IMR-90 (cell line): ENCODE results near the gene DCC. TPM values are rescaled to one million over a fixed set of nuclear protein-coding genes. Genes with fewer than 3 reads are reported as not detected.

Experiments
- ATAC-seq: fragments of 200-7000 bp; cut with Tn5 transposase; 2 replicates; pipeline ENCODE4 v1.9.1; 2020; ENCODE audit warnings: low read depth, mild to moderate bottlenecking, moderate library complexity
- BruUV-seq: library from RNA; stranded (reverse); fragments of 400-500 nt; replicated peaks from 2 replicates; lab custom pipeline; 2021; lab: Mats Ljungman, UMichigan
- CTCF ChIA-PET: fragments of 300-600 bp; formaldehyde crosslinking; extraction: SDS; loops from one replicate; lab custom pipeline; 2021; ENCODE audit warnings: antibody characterized with exemption; lab: Yijun Ruan, JAX
- POLR2A ChIA-PET: fragments of 300-600 bp; sonication (Branson Sonifier 250); formaldehyde crosslinking; loops from one replicate; lab custom pipeline; 2022; ENCODE audit warnings: antibody characterized with exemption; ENCODE audit not compliant: unreplicated experiment; lab: Charles Lee
- DNase-seq: peaks from one replicate; pipeline ENCODE4 v3.0.0; 2013
- H2AFZ ChIP-seq: replicated peaks from 2 replicates; pipeline ENCODE3; 2013; ENCODE audit warnings: low read length, mild to moderate bottlenecking; ENCODE audit not compliant: poor library complexity
- H2AK5ac ChIP-seq: 2 replicates; pipeline ENCODE4 v1.6.1; 2013; ENCODE audit warnings: low read depth, low read length, inconsistent platforms
- H2AK9ac ChIP-seq: replicated peaks from 2 replicates; pipeline ENCODE3; 2013; ENCODE audit warnings: mild to moderate bottlenecking, low read depth, low read length, moderate library complexity; ENCODE audit not compliant: poor library complexity
- H2BK120ac ChIP-seq: 2 replicates; pipeline ENCODE4 v1.6.1; 2013; ENCODE audit warnings: low read depth, low read length, inconsistent platforms
- H2BK15ac ChIP-seq: 3 replicates; pipeline ENCODE4 v1.6.1; 2013; ENCODE audit warnings: low read depth, low read length, inconsistent platforms
- H2BK20ac ChIP-seq: 2 replicates; pipeline ENCODE4 v1.6.1; 2013; ENCODE audit warnings: low read depth, mild to moderate bottlenecking, inconsistent platforms, low read length, moderate library complexity
- H2BK5ac ChIP-seq: 2 replicates; pipeline ENCODE4 v1.6.1; 2013; ENCODE audit warnings: mild to moderate bottlenecking, low read depth, low read length, inconsistent platforms; ENCODE audit not compliant: poor library complexity, severe bottlenecking
- H3K14ac ChIP-seq: replicated peaks from 2 replicates; pipeline ENCODE4 v1.6.1; 2013; ENCODE audit warnings: low read depth, low read length, inconsistent platforms
- H3K18ac ChIP-seq: 2 replicates; pipeline ENCODE4 v1.6.1; 2013; ENCODE audit warnings: low read depth, low read length, control low read depth
- H3K23ac ChIP-seq: 2 replicates; pipeline ENCODE4 v1.6.1; 2013; ENCODE audit warnings: low read depth, low read length, inconsistent platforms
- H3K27ac ChIP-seq: 2 replicates; pipeline ENCODE4 v1.5.1; 2013; ENCODE audit warnings: mild to moderate bottlenecking, control low read depth, low read length; ENCODE audit not compliant: insufficient read depth
- H3K27me3 ChIP-seq: 2 replicates; pipeline ENCODE4 v1.6.1; 2013; ENCODE audit warnings: low read length; ENCODE audit not compliant: control insufficient read depth, insufficient read depth
- H3K36me3 ChIP-seq: 2 replicates; pipeline ENCODE4 v1.6.1; 2013; ENCODE audit warnings: low read length, mixed read lengths; ENCODE audit not compliant: control insufficient read depth, insufficient read depth
- H3K4ac ChIP-seq: 2 replicates; pipeline ENCODE4 v1.6.1; 2013; ENCODE audit warnings: low read depth, low read length, inconsistent platforms
- H3K4me1 ChIP-seq: 2 replicates; pipeline ENCODE4 v1.6.1; 2013; ENCODE audit warnings: low read length, mixed read lengths; ENCODE audit not compliant: control insufficient read depth, insufficient read depth
- H3K4me2 ChIP-seq: 2 replicates; pipeline ENCODE4 v1.6.1; 2013; ENCODE audit warnings: low read depth, mild to moderate bottlenecking, control low read depth, low read length, moderate library complexity
- H3K4me3 ChIP-seq: 2 replicates; pipeline ENCODE4 v1.5.1; 2013; ENCODE audit warnings: low read depth, mild to moderate bottlenecking, control low read depth, low read length, moderate library complexity; ENCODE audit not compliant: insufficient read depth
- H3K56ac ChIP-seq: 2 replicates; pipeline ENCODE4 v1.6.1; 2013; ENCODE audit warnings: low read length, inconsistent platforms; ENCODE audit not compliant: insufficient read depth; ENCODE audit errors: extremely low read depth
- H3K79me1 ChIP-seq, 2 experiments: 2 replicates each; pipeline ENCODE4 v1.6.1; 2013; ENCODE audit warnings: low read length in 2 of 2, inconsistent platforms in 1 of 2, low read depth in 1 of 2
- H3K9ac ChIP-seq: 2 replicates; pipeline ENCODE4 v1.6.1; 2013; ENCODE audit warnings: low read depth, low read length, control low read depth
- H3K9me1 ChIP-seq: 2 replicates; pipeline ENCODE4 v1.6.1; 2013; ENCODE audit warnings: low read length, inconsistent platforms; ENCODE audit not compliant: insufficient read depth
- H3K9me3 ChIP-seq: 2 replicates; pipeline ENCODE4 v1.6.1; 2013; ENCODE audit warnings: low read length; ENCODE audit not compliant: control insufficient read depth, insufficient read depth
- H4K20me1 ChIP-seq: 2 replicates; pipeline ENCODE4 v1.6.1; 2013; ENCODE audit warnings: low read length, inconsistent platforms; ENCODE audit not compliant: insufficient read depth
- H4K5ac ChIP-seq: 2 replicates; pipeline ENCODE4 v1.6.1; 2013; ENCODE audit warnings: mild to moderate bottlenecking, low read depth, low read length, control low read depth
- H4K8ac ChIP-seq, 2 experiments: 2 replicates each; pipeline ENCODE4 v1.6.1; 2013; ENCODE audit warnings: low read depth in 2 of 2, low read length in 2 of 2, control low read depth in 1 of 2, inconsistent platforms in 1 of 2
- H4K91ac ChIP-seq: 2 replicates; pipeline ENCODE4 v1.6.1; 2013; ENCODE audit warnings: low read depth, low read length, inconsistent platforms; ENCODE audit not compliant: insufficient read depth
- BHLHE40 ChIP-seq: fragments of 150-350 bp; IDR thresholded peaks from 2 replicates; pipeline ENCODE4 v1.6.1; 2016; ENCODE audit warnings: mild to moderate bottlenecking, low read depth, low read length
- CEBPB ChIP-seq: IDR thresholded peaks from 2 replicates; pipeline ENCODE4 v1.6.1; 2012; ENCODE audit warnings: low read depth, low read length, improper control_type of control experiment
- CHD1 ChIP-seq: IDR thresholded peaks from 2 replicates; pipeline ENCODE4 v1.6.1; 2012; ENCODE audit warnings: low read depth, low read length, improper control_type of control experiment
- CTCF ChIP-seq: conservative IDR thresholded peaks from 2 replicates; pipeline ENCODE4 v1.5.1; 2012; ENCODE audit warnings: mild to moderate bottlenecking, low read depth, low read length, improper control_type of control experiment
- FOS ChIP-seq: fragments of 150-350 bp; IDR thresholded peaks from 2 replicates; pipeline ENCODE4 v1.6.1; 2016; ENCODE audit warnings: low read depth, low read length
- MAFK ChIP-seq: IDR thresholded peaks from 2 replicates; pipeline ENCODE4 v1.6.1; 2012; ENCODE audit warnings: low read depth, low read length, improper control_type of control experiment
- MAZ ChIP-seq: IDR thresholded peaks from 2 replicates; pipeline ENCODE4 v1.6.1; 2012; ENCODE audit warnings: low read depth, mild to moderate bottlenecking, low read length, improper control_type of control experiment, moderate library complexity, borderline replicate concordance
- MXI1 ChIP-seq: IDR thresholded peaks from 2 replicates; pipeline ENCODE4 v1.6.1; 2012; ENCODE audit warnings: low read depth, mild to moderate bottlenecking, low read length, moderate library complexity, borderline replicate concordance
- NFE2L2 ChIP-seq: fragments of 150-350 bp; IDR thresholded peaks from 2 replicates; pipeline ENCODE4 v1.6.1; 2016; ENCODE audit warnings: low read depth, mild to moderate bottlenecking, low read length
- POLR2A ChIP-seq: IDR thresholded peaks from 2 replicates; pipeline ENCODE4 v1.6.1; 2012; ENCODE audit warnings: mild to moderate bottlenecking, low read depth, low read length
- RAD21 ChIP-seq: IDR thresholded peaks from 2 replicates; pipeline ENCODE4 v1.6.1; 2012; ENCODE audit warnings: low read length, improper control_type of control experiment
- RCOR1 ChIP-seq: IDR thresholded peaks from 2 replicates; pipeline ENCODE4 v1.6.1; 2012; ENCODE audit warnings: mild to moderate bottlenecking, low read length, improper control_type of control experiment; ENCODE audit not compliant: insufficient replicate concordance
- RFX5 ChIP-seq: IDR thresholded peaks from 2 replicates; pipeline ENCODE4 v1.8.0; 2012; ENCODE audit warnings: low read depth, mild to moderate bottlenecking, low read length, moderate library complexity
- SMC3 ChIP-seq: fragments of 150-350 bp; IDR thresholded peaks from 2 replicates; pipeline ENCODE4 v1.6.1; 2016; ENCODE audit warnings: low read depth, mild to moderate bottlenecking, antibody characterized with exemption, low read length, moderate library complexity
- WGBS, 2 experiments: methylation state at CpG; one replicate each; pipeline versions ENCODE4 v1.1.5 to v1.1.7; 2013; ENCODE audit warnings: missing lambda C conversion rate in 2 of 2; ENCODE audit not compliant: insufficient read length in 1 of 2; ENCODE audit errors: extremely low coverage in 2 of 2; 5-methylcytosine and 5-hydroxymethylcytosine counted together
- dilution Hi-C: fragments of 300-500 bp; cut with HindIII; formaldehyde crosslinking; loops from one replicate; pipeline ENCODE4 v1.14.3; 2018; ENCODE audit warnings: low sequenced_read_pairs; ENCODE audit not compliant: unreplicated experiment
- in situ Hi-C: fragments of 300-500 bp; cut with MboI; formaldehyde crosslinking; loops from 3 replicates; pipeline ENCODE4 v1.14.3; 2019; ENCODE audit warnings: low sequenced_read_pairs, inconsistent platforms, mixed read lengths
- intact Hi-C: fragments of 100-400 bp; cut with micrococcal nuclease; formaldehyde crosslinking; loops from 2 replicates; pipeline ENCODE4 v1.10.0; 2022
- polyA plus RNA-seq, 3 experiments: library from polyadenylated mRNA; depleted of rRNA; stranded (reverse); fragments of >200 nt; gene quantifications; 2 replicates each; pipeline ENCODE4 v1.2.3, GENCODE V29; 2012; ENCODE audit warnings: low replicate concordance in 1 of 3
- total RNA-seq: library from RNA; depleted of rRNA; stranded (reverse); fragments of >200 nt; gene quantifications from 2 replicates; pipeline ENCODE4 v1.2.3, GENCODE V29; 2012

Gene DCC
- total and polyA plus RNA-seq, 2 of the 4 experiments (the other 2 are of a cell fraction), result 0.31 to 0.54 TPM

GRCh38 chr18:52824126-52824525 lies 484.1 kb downstream of the DCC start:
- no peak overlapping the region for H2BK15ac ChIP-seq
- no peaks in the 10 kb centered on the region for H4K20me1 ChIP-seq
- no peak overlapping the region for H3K4me3 ChIP-seq
- no peak overlapping the region for H3K56ac ChIP-seq
- intact Hi-C loops, result no loop called here
- dilution Hi-C loops, result no loop called here
- no peak overlapping the region for H4K91ac ChIP-seq
- in situ Hi-C loops, result no loop called here
- DNase-seq (no peak), ATAC-seq (no peak)
- CTCF ChIA-PET, result no interaction called here
- H4K8ac ChIP-seq, result no peak overlapping the region
- H4K5ac ChIP-seq, result no peak overlapping the region
- TF ChIP-seq RFX5 (no peak), FOS (no peak), RCOR1 (no peak), POLR2A (no peak), MAZ (no peak), SMC3 (no peak), MXI1 (no peak), CHD1 (no peak), BHLHE40 (no peak), NFE2L2 (no peak), MAFK (no peak), CEBPB (no peak), RAD21 (no peak), CTCF (no peak)
- no peak overlapping the region for H2BK120ac ChIP-seq
- POLR2A ChIA-PET, result no interaction called here
- H3K4me2 ChIP-seq, result no peak overlapping the region
- no TSS peak for BruUV-seq
- H3K36me3 ChIP-seq, result no peaks in the 10 kb centered on the region
- no peak overlapping the region for H2BK5ac ChIP-seq
- no peak overlapping the region for H2AK9ac ChIP-seq
- H3K9ac ChIP-seq, result no peak overlapping the region
- H2AK5ac ChIP-seq, result no peak overlapping the region
- H3K4ac ChIP-seq, result no peak overlapping the region
- no peaks in the 10 kb centered on the region for H3K27me3 ChIP-seq
- H3K4me1 ChIP-seq, result no peaks in the 10 kb centered on the region
- H3K9me3 ChIP-seq, result peaks cover 3% of the 10 kb centered on the region; the same call in 1 of the 2 replicates
- H3K23ac ChIP-seq, result no peak overlapping the region
- H2BK20ac ChIP-seq, result no peak overlapping the region
- no peak overlapping the region for H3K27ac ChIP-seq
- no peak overlapping the region for H3K14ac ChIP-seq
- no CpG with 5 or more reads among the region's 3 CpGs for WGBS, 2 experiments
- H3K79me1 ChIP-seq, result no peaks in the 10 kb centered on the region
- H3K9me1 ChIP-seq, result no peaks in the 10 kb centered on the region
- H2AFZ ChIP-seq, result no peak overlapping the region
- no peak overlapping the region for H3K18ac ChIP-seq
